SK-N-SH treated with all-trans-retinoic acid at 6 μM for 48 hours (cell line): ENCODE results near the gene GEMIN8.

Experiments used
- BACH2 ChIP-seq: fragments of 250-450 bp; sonication (Bioruptor Pico); IDR thresholded peaks from 2 replicates; pipeline ENCODE4 v1.9.0; 2021; ENCODE audit warnings: mild to moderate bottlenecking, borderline replicate concordance
- CREB5 ChIP-seq: fragments of 250-450 bp; sonication (Bioruptor Pico); IDR thresholded peaks from 2 replicates; pipeline ENCODE4 v1.5.1; 2020; ENCODE audit warnings: low read depth, mild to moderate bottlenecking, moderate library complexity
- CSRNP3 ChIP-seq: fragments of 250-450 bp; sonication (Bioruptor Pico); IDR thresholded peaks from 2 replicates; pipeline ENCODE4 v1.5.1; 2021; ENCODE audit warnings: mild to moderate bottlenecking, moderate library complexity
- GLIS3 ChIP-seq: fragments of 250-450 bp; sonication (Bioruptor Pico); IDR thresholded peaks from 2 replicates; pipeline ENCODE4 v1.5.0; 2020; ENCODE audit warnings: mild to moderate bottlenecking, moderate library complexity
- OSR1 ChIP-seq: fragments of 250-450 bp; sonication (Bioruptor Pico); IDR thresholded peaks from 2 replicates; pipeline ENCODE4 v1.8.0; 2022; ENCODE audit warnings: moderate library complexity, mild to moderate bottlenecking, inconsistent platforms
- PATZ1 ChIP-seq: fragments of 250-450 bp; sonication (Bioruptor Pico); IDR thresholded peaks from 2 replicates; pipeline ENCODE4 v1.8.0; 2020; ENCODE audit warnings: mild to moderate bottlenecking, moderate library complexity, borderline replicate concordance
- RARB ChIP-seq: fragments of 250-450 bp; sonication (Bioruptor Pico); IDR thresholded peaks from 2 replicates; pipeline ENCODE4 v1.8.0; 2021; ENCODE audit warnings: mild to moderate bottlenecking, moderate library complexity
- SNAI2 ChIP-seq: fragments of 250-450 bp; sonication (Bioruptor Pico); IDR thresholded peaks from 2 replicates; pipeline ENCODE4 v1.5.0; 2020; ENCODE audit warnings: mild to moderate bottlenecking, moderate library complexity
- ZC3H10 ChIP-seq: fragments of 250-450 bp; sonication (Bioruptor Pico); IDR thresholded peaks from 2 replicates; pipeline ENCODE4 v1.5.1; 2021; ENCODE audit warnings: mild to moderate bottlenecking, moderate library complexity
- ZFP30 ChIP-seq: fragments of 450-650 bp; formaldehyde crosslinking; IDR thresholded peaks from 2 replicates; pipeline ENCODE4 v1.5.0; 2022; ENCODE audit warnings: mild to moderate bottlenecking, moderate library complexity
- ZNF565 ChIP-seq: fragments of 450-650 bp; formaldehyde crosslinking; conservative IDR thresholded peaks from 2 replicates; pipeline ENCODE4 v1.5.0; 2020; ENCODE audit warnings: low read depth, mild to moderate bottlenecking, moderate library complexity
- ZNF70 ChIP-seq: fragments of 450-650 bp; formaldehyde crosslinking; IDR thresholded peaks from 2 replicates; pipeline ENCODE4 v1.5.0; 2020; ENCODE audit warnings: mild to moderate bottlenecking, moderate library complexity
- ZNF8 ChIP-seq: fragments of 450-650 bp; formaldehyde crosslinking; IDR thresholded peaks from 2 replicates; pipeline ENCODE4 v1.5.0; 2020; ENCODE audit warnings: mild to moderate bottlenecking, moderate library complexity

GRCh38 chrX:14050709-14051108, 21.0 kb upstream of the GEMIN8 start:
- TF ChIP-seq BACH2 (CRISPR knock-in tag) (no peak), CREB5 (CRISPR knock-in tag) (no peak), ZNF565 (CRISPR knock-in tag) (no peak), ZC3H10 (CRISPR knock-in tag) (no peak), ZNF8 (no peak), ZNF70 (CRISPR knock-in tag) (no peak), ZFP30 (no peak), PATZ1 (CRISPR knock-in tag) (no peak), OSR1 (CRISPR knock-in tag) (no peak), RARB (CRISPR knock-in tag) (no peak), SNAI2 (no peak), GLIS3 (CRISPR knock-in tag) (no peak), CSRNP3 (CRISPR knock-in tag) (no peak)
